ENCODE measurements around the gene MED13L. TPM values are rescaled to one million over a fixed set of nuclear protein-coding genes. Genes with fewer than 3 reads are reported as not detected.
"Not testable (repeated sequence)": the region's sequence is repeated elsewhere in the genome, so short reads cannot be mapped to it uniquely, and the experiment has no call there.

MED13L gene
- total and polyA plus RNA-seq, 2 experiments from 2014 or later = 11.7 to 88.7 TPM

GRCh38 chr12:116133636-116134214 is 143.8 kb downstream of the MED13L start:
- no peak for DNase-seq
- no peaks in the 10 kb centered on the region for H3K27me3 ChIP-seq (replicated peaks; ENCODE audit: insufficient read depth)
- H3K9me2 ChIP-seq (ENCODE audit: insufficient read depth) = no peaks in the 10 kb centered on the region
- H3K9ac ChIP-seq = no peak overlapping the region
- H3K36me3 ChIP-seq (ENCODE audit: low read depth) = no peaks in the 10 kb centered on the region
- H3K4me3 ChIP-seq = no peak overlapping the region
- peaks cover 70% of the 10 kb centered on the region for H3K4me1 ChIP-seq (ENCODE audit: insufficient read depth)
- peaks cover 100% of the 10 kb centered on the region for H3K79me2 ChIP-seq (ENCODE audit: insufficient read depth)
- WGBS, 2 experiments (ENCODE audit: low coverage in 1 of 2, low lambda C conversion rate in 2 of 2, missing lambda C conversion rate in 2 of 2) = 42 to 51% methylated on average over 4 of the region's 4 CpGs
- no peak for TF ChIP-seq EZH2 (IDR thresholded peaks at IDR 0.05; ENCODE audit: insufficient read depth, poor library complexity, severe bottlenecking)
- no peak for TF ChIP-seq EZH2phosphoT487 (IDR thresholded peaks at IDR 0.05; ENCODE audit: insufficient read depth, low read depth)
- no peak overlapping the region for H2AFZ ChIP-seq
- peaks cover 62% of the 10 kb centered on the region for H4K20me1 ChIP-seq (ENCODE audit: insufficient read depth)
- peaks cover 52% of the 10 kb centered on the region for H3F3A ChIP-seq (ENCODE audit: insufficient read depth)
- H3K9me3 ChIP-seq (ENCODE audit: low read depth) = no peaks in the 10 kb centered on the region
- H3K27ac ChIP-seq = no peak overlapping the region
- in situ Hi-C loops (cut with MboI) = no loop called here
- no peak overlapping the region for H3K4me2 ChIP-seq (ENCODE audit: unreplicated experiment)

DNA sequence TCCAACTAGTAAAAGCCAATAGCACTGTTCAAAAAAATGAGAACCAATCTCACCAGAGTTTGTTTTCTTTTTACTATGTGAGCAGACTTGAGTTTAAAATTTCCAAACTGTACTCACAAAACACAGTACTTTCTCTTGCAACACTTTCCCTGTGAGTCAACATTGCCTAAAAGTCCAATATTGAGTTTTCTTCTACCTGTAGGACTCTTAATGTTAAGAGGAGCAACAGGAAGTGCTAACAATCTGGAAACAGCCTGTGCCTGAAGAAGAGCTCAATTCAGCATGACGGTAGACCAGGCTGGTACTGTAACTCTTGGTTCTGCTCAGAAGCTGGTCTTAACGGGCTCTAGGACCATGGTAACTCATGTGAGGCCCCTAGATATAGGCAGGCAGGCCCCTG is 144.3 kb downstream of the MED13L start:
- Histone ChIP-seq H3K79me2 (ENCODE audit: insufficient read depth) (peaks cover 100% of the 10 kb centered on the region), H3F3A (ENCODE audit: insufficient read depth) (peaks cover 46% of the 10 kb centered on the region), H2AFZ (no peak overlapping the region), H3K4me2 (ENCODE audit: unreplicated experiment) (no peak overlapping the region), H3K27ac (no peak overlapping the region), H3K9ac (no peak overlapping the region), H3K9me2 (ENCODE audit: insufficient read depth) (no peaks in the 10 kb centered on the region), H3K27me3 (replicated peaks; ENCODE audit: insufficient read depth) (no peaks in the 10 kb centered on the region), H3K4me3 (no peak overlapping the region), H4K20me1 (ENCODE audit: insufficient read depth) (peaks cover 62% of the 10 kb centered on the region), H3K9me3 (ENCODE audit: low read depth) (no peaks in the 10 kb centered on the region), H3K4me1 (ENCODE audit: insufficient read depth) (peaks cover 64% of the 10 kb centered on the region), H3K36me3 (ENCODE audit: low read depth) (no peaks in the 10 kb centered on the region)
- in situ Hi-C loops (cut with MboI) = no loop called here
- no peak for TF ChIP-seq EZH2phosphoT487 (IDR thresholded peaks at IDR 0.05; ENCODE audit: insufficient read depth, low read depth)
- TF ChIP-seq EZH2 (IDR thresholded peaks at IDR 0.05; ENCODE audit: insufficient read depth, poor library complexity, severe bottlenecking) = no peak
- 97 to 100% methylated on average over 2 of the region's 2 CpGs for WGBS, 2 experiments (ENCODE audit: low coverage in 1 of 2, low lambda C conversion rate in 2 of 2, missing lambda C conversion rate in 2 of 2)
- DNase-seq = peak; percentile 59

DNA sequence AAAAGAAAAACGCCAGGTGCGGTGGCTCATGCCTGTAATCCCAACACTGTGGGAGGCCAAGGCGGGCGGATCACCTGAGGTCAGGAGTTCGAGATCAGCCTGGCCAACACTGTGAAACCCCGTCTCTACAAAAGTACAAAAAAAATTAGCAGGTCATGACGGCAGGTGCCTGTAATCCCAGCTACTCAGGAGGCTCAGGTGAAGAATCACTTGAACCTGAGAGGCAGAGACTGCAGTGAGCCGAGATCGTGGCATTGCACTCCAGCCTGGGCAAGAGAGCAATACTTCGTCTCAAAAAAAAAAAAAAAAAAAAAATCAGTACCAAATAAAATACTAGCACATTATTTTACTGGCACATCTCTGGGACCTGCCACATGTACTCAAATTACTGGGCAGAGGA is 145.5 kb downstream of the MED13L start:
- H3K9ac ChIP-seq; H3K4me3 ChIP-seq; H3K27me3 ChIP-seq (replicated peaks; ENCODE audit: insufficient read depth); H3K4me2 ChIP-seq (ENCODE audit: unreplicated experiment); DNase-seq; H3K27ac ChIP-seq; H3K9me2 ChIP-seq (ENCODE audit: insufficient read depth); H3K36me3 ChIP-seq (ENCODE audit: low read depth); H3K9me3 ChIP-seq (ENCODE audit: low read depth); in situ Hi-C loops (cut with MboI); H2AFZ ChIP-seq: not testable (repeated sequence)
- 72 to 76% methylated on average over 9 to 10 of the region's 10 CpGs for WGBS, 2 experiments (ENCODE audit: low coverage in 1 of 2, low lambda C conversion rate in 2 of 2, missing lambda C conversion rate in 2 of 2)
- Histone ChIP-seq H4K20me1 (ENCODE audit: insufficient read depth) (peaks cover 58% of the 10 kb centered on the region), H3F3A (ENCODE audit: insufficient read depth) (peaks cover 37% of the 10 kb centered on the region), H3K79me2 (ENCODE audit: insufficient read depth) (peaks cover 100% of the 10 kb centered on the region), H3K4me1 (ENCODE audit: insufficient read depth) (peaks cover 57% of the 10 kb centered on the region)

GRCh38 chr12:116131176-116131575 is 146.3 kb downstream of the MED13L start:
- Histone ChIP-seq H3K9ac (no peak overlapping the region), H3K79me2 (ENCODE audit: insufficient read depth) (peaks cover 100% of the 10 kb centered on the region), H3K4me1 (ENCODE audit: insufficient read depth) (peaks cover 57% of the 10 kb centered on the region), H3K4me2 (ENCODE audit: unreplicated experiment) (no peak overlapping the region), H4K20me1 (ENCODE audit: insufficient read depth) (peaks cover 54% of the 10 kb centered on the region), H3K9me2 (ENCODE audit: insufficient read depth) (no peaks in the 10 kb centered on the region), H3K4me3 (no peak overlapping the region), H3K36me3 (ENCODE audit: low read depth) (no peaks in the 10 kb centered on the region), H3K27ac (no peak overlapping the region), H3K9me3 (ENCODE audit: low read depth) (no peaks in the 10 kb centered on the region), H2AFZ (no peak overlapping the region), H3F3A (ENCODE audit: insufficient read depth) (peaks cover 36% of the 10 kb centered on the region), H3K27me3 (replicated peaks; ENCODE audit: insufficient read depth) (no peaks in the 10 kb centered on the region)
- in situ Hi-C loops (cut with MboI) = no loop called here
- no peak for DNase-seq
- WGBS, 2 experiments (ENCODE audit: low coverage in 1 of 2, low lambda C conversion rate in 2 of 2, missing lambda C conversion rate in 2 of 2) = 97 to 98% methylated on average over 3 of the region's 3 CpGs
- TF ChIP-seq EZH2phosphoT487 (IDR thresholded peaks at IDR 0.05; ENCODE audit: insufficient read depth, low read depth) (no peak), EZH2 (IDR thresholded peaks at IDR 0.05; ENCODE audit: insufficient read depth, poor library complexity, severe bottlenecking) (no peak)

GRCh38 chr12:116130431-116130830 is 147.1 kb downstream of the MED13L start:
- in situ Hi-C loops (cut with MboI) = no loop called here
- no peaks in the 10 kb centered on the region for H3K9me2 ChIP-seq (ENCODE audit: insufficient read depth)
- H3K9me3 ChIP-seq (ENCODE audit: low read depth) = no peaks in the 10 kb centered on the region
- peaks cover 60% of the 10 kb centered on the region for H4K20me1 ChIP-seq (ENCODE audit: insufficient read depth)
- peaks cover 100% of the 10 kb centered on the region for H3K79me2 ChIP-seq (ENCODE audit: insufficient read depth)
- H3F3A ChIP-seq (ENCODE audit: insufficient read depth) = peaks cover 38% of the 10 kb centered on the region
- peak overlapping the region; percentile 2 for H3K4me2 ChIP-seq (ENCODE audit: unreplicated experiment)
- H2AFZ ChIP-seq = no peak overlapping the region
- 6 to 19% methylated on average over 1 of the region's 1 CpG for WGBS, 2 experiments (ENCODE audit: low coverage in 1 of 2, low lambda C conversion rate in 2 of 2, missing lambda C conversion rate in 2 of 2)
- H3K9ac ChIP-seq = no peak overlapping the region
- H3K4me1 ChIP-seq (ENCODE audit: insufficient read depth) = peaks cover 57% of the 10 kb centered on the region
- TF ChIP-seq EZH2 (IDR thresholded peaks at IDR 0.05; ENCODE audit: insufficient read depth, poor library complexity, severe bottlenecking) (no peak), EZH2phosphoT487 (IDR thresholded peaks at IDR 0.05; ENCODE audit: insufficient read depth, low read depth) (no peak)
- no peaks in the 10 kb centered on the region for H3K27me3 ChIP-seq (replicated peaks; ENCODE audit: insufficient read depth)
- DNase-seq = peak; percentile 64
- no peak overlapping the region for H3K4me3 ChIP-seq
- no peaks in the 10 kb centered on the region for H3K36me3 ChIP-seq (ENCODE audit: low read depth)
- no peak overlapping the region for H3K27ac ChIP-seq
